22Rv1 (cell line): ENCODE data around the gene AZIN2.

Experiments used
- ZFX ChIP-seq: fragments of 450-650 bp; IDR thresholded peaks from 2 replicates; pipeline ENCODE4 v1.6.1; 2017; ENCODE audit warnings: antibody characterized with exemption, borderline replicate concordance
- TF ChIP-seq, protein P1 (sequence below): fragments of 450-650 bp; IDR thresholded peaks from 2 replicates; pipeline ENCODE4 v1.5.1; 2017; ENCODE audit warnings: mild to moderate bottlenecking

DNA sequence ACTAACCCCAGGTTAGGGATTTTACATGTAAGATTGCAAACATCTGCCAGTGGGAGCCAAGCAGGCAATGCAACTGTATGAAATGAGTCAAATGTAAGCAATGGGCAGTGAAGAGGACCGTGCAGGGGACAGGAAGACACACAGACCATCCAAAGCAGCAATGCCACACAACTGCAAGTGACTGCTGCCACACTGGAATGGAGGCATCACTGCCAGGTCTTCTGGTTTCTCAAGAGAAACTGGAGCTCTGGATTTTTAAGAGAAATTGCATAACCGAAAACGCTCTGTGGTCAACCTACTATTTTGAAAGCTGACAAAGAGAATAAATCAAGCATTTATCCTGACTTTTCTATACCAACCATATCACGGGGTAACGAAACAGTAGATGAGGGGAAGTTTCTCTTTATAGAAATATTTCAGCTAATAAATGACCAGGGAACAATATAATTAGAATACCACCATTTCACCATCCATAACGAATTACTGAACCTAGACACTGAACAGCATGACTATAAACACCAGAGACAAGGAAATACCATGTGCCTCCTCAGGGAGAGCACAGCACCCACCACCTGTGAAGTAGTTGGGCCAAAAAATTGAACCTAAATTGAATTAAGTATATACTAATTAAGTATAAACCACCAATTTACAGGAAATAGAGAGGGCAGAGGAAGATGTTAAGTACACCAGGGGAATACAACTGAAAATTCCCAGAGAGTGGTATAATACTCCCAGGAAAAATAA lies 48.7 kb upstream of the AZIN2 start:
- TF ChIP-seq, protein P1, sequence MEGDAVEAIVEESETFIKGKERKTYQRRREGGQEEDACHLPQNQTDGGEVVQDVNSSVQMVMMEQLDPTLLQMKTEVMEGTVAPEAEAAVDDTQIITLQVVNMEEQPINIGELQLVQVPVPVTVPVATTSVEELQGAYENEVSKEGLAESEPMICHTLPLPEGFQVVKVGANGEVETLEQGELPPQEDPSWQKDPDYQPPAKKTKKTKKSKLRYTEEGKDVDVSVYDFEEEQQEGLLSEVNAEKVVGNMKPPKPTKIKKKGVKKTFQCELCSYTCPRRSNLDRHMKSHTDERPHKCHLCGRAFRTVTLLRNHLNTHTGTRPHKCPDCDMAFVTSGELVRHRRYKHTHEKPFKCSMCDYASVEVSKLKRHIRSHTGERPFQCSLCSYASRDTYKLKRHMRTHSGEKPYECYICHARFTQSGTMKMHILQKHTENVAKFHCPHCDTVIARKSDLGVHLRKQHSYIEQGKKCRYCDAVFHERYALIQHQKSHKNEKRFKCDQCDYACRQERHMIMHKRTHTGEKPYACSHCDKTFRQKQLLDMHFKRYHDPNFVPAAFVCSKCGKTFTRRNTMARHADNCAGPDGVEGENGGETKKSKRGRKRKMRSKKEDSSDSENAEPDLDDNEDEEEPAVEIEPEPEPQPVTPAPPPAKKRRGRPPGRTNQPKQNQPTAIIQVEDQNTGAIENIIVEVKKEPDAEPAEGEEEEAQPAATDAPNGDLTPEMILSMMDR = no peak
- no peak for TF ChIP-seq ZFX
